Measurements from ENCODE around the gene DNAJC5. TPM values are rescaled to one million over a fixed set of nuclear protein-coding genes. Genes with fewer than 3 reads are reported as not detected.
A peak's percentile ranks its signal among the peaks of the same experiment; 100 is the strongest.

The DNAJC5 gene
- total RNA-seq, 2 experiments from 2014 or later: 27.5 to 27.7 TPM

- H3K79me2 ChIP-seq (ENCODE audit: insufficient read depth, low read depth, low read length): no peaks in the 10 kb centered on the region
- H3K27ac ChIP-seq (ENCODE audit: low read depth, low read length, poor library complexity, severe bottlenecking): no peak overlapping the region
- no peak for DNase-seq (ENCODE audit: low spot score)
- TF ChIP-seq CTCF (conservative IDR thresholded peaks at IDR 0.05; ENCODE audit: low read length) (no peak), EZH2phosphoT487 (IDR thresholded peaks at IDR 0.05; ENCODE audit: borderline replicate concordance, low read depth, low read length) (no peak)
- peaks cover 16% of the 10 kb centered on the region; the same call in 1 of the 2 replicates for H3K9me3 ChIP-seq (ENCODE audit: low read length)
- no peak overlapping the region for H3K4me3 ChIP-seq (ENCODE audit: low read depth, low read length, poor library complexity, severe bottlenecking)
- intact Hi-C loops (cut with micrococcal nuclease; ENCODE audit: unreplicated experiment): no loop called here
- H3K9me2 ChIP-seq (ENCODE audit: insufficient read depth, low read length): no peaks in the 10 kb centered on the region
- no peak overlapping the region for H3K4me2 ChIP-seq (ENCODE audit: low read length)
- H3K4me1 ChIP-seq (ENCODE audit: insufficient read depth, low read length, poor library complexity, severe bottlenecking): no peaks in the 10 kb centered on the region
- no peak overlapping the region for H2AFZ ChIP-seq (ENCODE audit: low read length)
- no peaks in the 10 kb centered on the region for H4K20me1 ChIP-seq (ENCODE audit: insufficient read depth, low read length)
- ChIA-PET CTCF (ENCODE audit: unreplicated experiment) (interaction anchor here (1.1 kb wide), 1 partner anchor 81 kb away, joined by 3 read pairs; no protein-coding TSS in a partner anchor), POLR2A (interaction anchor here (0.5 to 0.9 kb wide), 2 partner anchors 9 to 10 kb away, joined by 3 to 4 read pairs; no protein-coding TSS in a partner anchor)
- TSS peak; percentile 38 for BruUV-seq (replicated peaks)
- H3K36me3 ChIP-seq (ENCODE audit: insufficient read depth, low read length): peaks cover 84% of the 10 kb centered on the region
Observed at GRCh38 chr20:63876489-63877036, 18.4 kb upstream of the DNAJC5 start.

- peaks cover 16% of the 10 kb centered on the region; the same call in 1 of the 2 replicates for H3K9me3 ChIP-seq (ENCODE audit: low read length)
- CTCF ChIA-PET (ENCODE audit: unreplicated experiment): interaction anchor here (1.1 kb wide), 1 partner anchor 79 kb away, joined by 3 read pairs; no protein-coding TSS in a partner anchor
- H3K36me3 ChIP-seq (ENCODE audit: insufficient read depth, low read length): peaks cover 83% of the 10 kb centered on the region
- TF ChIP-seq CTCF (conservative IDR thresholded peaks at IDR 0.05; ENCODE audit: low read length): no peak
- TF ChIP-seq EZH2phosphoT487 (IDR thresholded peaks at IDR 0.05; ENCODE audit: borderline replicate concordance, low read depth, low read length): no peak
- H4K20me1 ChIP-seq (ENCODE audit: insufficient read depth, low read length): no peaks in the 10 kb centered on the region
- POLR2A ChIA-PET: no interaction called here
- no peaks in the 10 kb centered on the region for H3K79me2 ChIP-seq (ENCODE audit: insufficient read depth, low read depth, low read length)
- H3K9me2 ChIP-seq (ENCODE audit: insufficient read depth, low read length): no peaks in the 10 kb centered on the region
- BruUV-seq (replicated peaks): no TSS peak
- no peak overlapping the region for H3K4me3 ChIP-seq (ENCODE audit: low read depth, low read length, poor library complexity, severe bottlenecking)
- H3K4me1 ChIP-seq (ENCODE audit: insufficient read depth, low read length, poor library complexity, severe bottlenecking): no peaks in the 10 kb centered on the region
- H2AFZ ChIP-seq (ENCODE audit: low read length): no peak overlapping the region
- intact Hi-C loops (cut with micrococcal nuclease; ENCODE audit: unreplicated experiment): no loop called here
- DNase-seq (ENCODE audit: low spot score): no peak
- H3K4me2 ChIP-seq (ENCODE audit: low read length): no peak overlapping the region
- no peak overlapping the region for H3K27ac ChIP-seq (ENCODE audit: low read depth, low read length, poor library complexity, severe bottlenecking)
Observed at GRCh38 chr20:63877755-63878470, 17.0 kb upstream of the DNAJC5 start.

Measured in OCI-LY7 (cell line).